Measurements from ENCODE around the gene PLA2G2A.

DNA sequence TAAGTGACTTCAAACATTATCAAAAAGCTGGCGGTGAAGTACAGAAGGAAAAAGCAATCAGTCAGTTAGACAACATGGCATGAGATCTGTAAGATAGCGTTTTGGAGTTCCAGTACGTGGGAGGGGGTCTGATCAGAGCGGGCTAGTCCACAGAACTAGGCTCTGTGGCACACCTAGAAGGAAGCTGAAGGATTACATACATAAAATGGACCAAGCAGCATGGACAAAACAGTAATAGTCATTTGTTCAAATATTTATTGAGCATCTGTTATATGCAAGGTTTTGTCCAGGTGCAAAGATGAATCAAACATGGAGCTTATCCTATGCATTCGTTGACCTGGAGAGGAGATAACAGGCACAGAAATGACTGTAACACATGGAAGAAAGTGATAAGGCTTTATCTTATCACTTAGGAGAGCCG is 33.1 kb downstream of the PLA2G2A start:
- TF ChIP-seq, protein P1, sequence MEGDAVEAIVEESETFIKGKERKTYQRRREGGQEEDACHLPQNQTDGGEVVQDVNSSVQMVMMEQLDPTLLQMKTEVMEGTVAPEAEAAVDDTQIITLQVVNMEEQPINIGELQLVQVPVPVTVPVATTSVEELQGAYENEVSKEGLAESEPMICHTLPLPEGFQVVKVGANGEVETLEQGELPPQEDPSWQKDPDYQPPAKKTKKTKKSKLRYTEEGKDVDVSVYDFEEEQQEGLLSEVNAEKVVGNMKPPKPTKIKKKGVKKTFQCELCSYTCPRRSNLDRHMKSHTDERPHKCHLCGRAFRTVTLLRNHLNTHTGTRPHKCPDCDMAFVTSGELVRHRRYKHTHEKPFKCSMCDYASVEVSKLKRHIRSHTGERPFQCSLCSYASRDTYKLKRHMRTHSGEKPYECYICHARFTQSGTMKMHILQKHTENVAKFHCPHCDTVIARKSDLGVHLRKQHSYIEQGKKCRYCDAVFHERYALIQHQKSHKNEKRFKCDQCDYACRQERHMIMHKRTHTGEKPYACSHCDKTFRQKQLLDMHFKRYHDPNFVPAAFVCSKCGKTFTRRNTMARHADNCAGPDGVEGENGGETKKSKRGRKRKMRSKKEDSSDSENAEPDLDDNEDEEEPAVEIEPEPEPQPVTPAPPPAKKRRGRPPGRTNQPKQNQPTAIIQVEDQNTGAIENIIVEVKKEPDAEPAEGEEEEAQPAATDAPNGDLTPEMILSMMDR (IDR thresholded peaks at IDR 0.05; ENCODE audit: control extremely low read depth in 1 of 3, insufficient read depth in 1 of 3, low read depth in 1 of 3, low read length in 3 of 3): no peak
- TF ChIP-seq GABPA (IDR thresholded peaks at IDR 0.05; ENCODE audit: borderline replicate concordance, insufficient read depth, low read length) (no peak), HDAC2 (IDR thresholded peaks at IDR 0.05; ENCODE audit: borderline replicate concordance in 1 of 2, low read depth in 2 of 2, low read length in 2 of 2) (no peak), POLR2A (IDR thresholded peaks at IDR 0.05; ENCODE audit: control extremely low read depth in 1 of 2, low read depth in 2 of 2, low read length in 2 of 2) (no peak), EZH2 (IDR thresholded peaks at IDR 0.05; ENCODE audit: low read depth, low read length, severe bottlenecking) (no peak), TAF1 (IDR thresholded peaks at IDR 0.05; ENCODE audit: low read depth, low read length) (no peak), EP300 (IDR thresholded peaks at IDR 0.05; ENCODE audit: borderline replicate concordance in 1 of 2, low read depth in 2 of 2, low read length in 2 of 2) (no peak), ASH2L (IDR thresholded peaks at IDR 0.05; ENCODE audit: low read length) (no peak)
